A549 (cell line): Measurements from ENCODE around the gene QRICH1. TPM values are rescaled to one million over a fixed set of nuclear protein-coding genes. Genes with fewer than 3 reads are reported as not detected.
A peak's percentile ranks its signal among the peaks of the same experiment; 100 is the strongest.

ENCODE experiments used
- ATAC-seq, 2 experiments: fragments of 200-7000 bp in 1 of 2; fragments of >200 bp in 1 of 2; cut with Nextera tagmentation in 1 of 2; cut with Tn5 transposase in 1 of 2; 3 replicates each; pipeline versions ENCODE4 v1.8.0 to v1.9.1; 2018 to 2020; ENCODE audit warnings: mild to moderate bottlenecking in 1 of 2, moderate library complexity in 1 of 2
- CTCF ChIA-PET: fragments of 300-600 bp; sonication (Branson Sonifier 250); formaldehyde crosslinking; extraction: SDS; loops from one replicate; lab custom pipeline; 2021; ENCODE audit warnings: antibody characterized with exemption, inconsistent platforms; lab: Yijun Ruan, JAX
- POLR2A ChIA-PET: fragments of 350-600 bp; formaldehyde crosslinking; extraction: SDS; loops from one replicate; lab custom pipeline; 2021; ENCODE audit warnings: antibody characterized with exemption, inconsistent platforms; lab: Yijun Ruan, JAX
- DNase-seq, 2 experiments: peaks; one replicate each; pipeline versions ENCODE4 v3.0.0 to v3.0.0-alpha.2; 2011 to 2016; ENCODE audit warnings: low read depth in 1 of 2, low spot score in 1 of 2
- FAIRE-seq: peaks from 2 replicates; lab custom pipeline; 2011; peaks lifted over from hg19 to GRCh38; lab: Jason Lieb, UNC
- H3K27ac ChIP-seq, 2 experiments: fragments of >200 bp; sonication (Bioruptor Twin); formaldehyde crosslinking; 3 replicates each; pipeline ENCODE4 v1.5.1; 2016 to 2017
- H3K4me1 ChIP-seq: fragments of >200 bp; sonication (Bioruptor Twin); formaldehyde crosslinking; 3 replicates; pipeline ENCODE4 v1.6.1; 2016
- H3K4me2 ChIP-seq: fragments of >200 bp; sonication (Bioruptor Twin); formaldehyde crosslinking; 3 replicates; pipeline ENCODE4 v1.6.1; 2016
- H3K4me3 ChIP-seq: fragments of >200 bp; sonication (Bioruptor Twin); formaldehyde crosslinking; 3 replicates; pipeline ENCODE4 v1.5.1; 2016
- H3K9me3 ChIP-seq: fragments of >200 bp; sonication (Bioruptor Twin); formaldehyde crosslinking; 3 replicates; pipeline ENCODE4 v1.6.1; 2016
- CBX2 ChIP-seq: fragments of 200-600 bp; sonication (generic); IDR thresholded peaks from 2 replicates; pipeline ENCODE4 v1.6.1; 2016; ENCODE audit warnings: low read depth, mild to moderate bottlenecking, borderline replicate concordance
- CBX8 ChIP-seq: fragments of 200-600 bp; sonication (generic); IDR thresholded peaks from 2 replicates; pipeline ENCODE4 v1.6.1; 2016
- CHD4 ChIP-seq: fragments of 200-600 bp; sonication (generic); IDR thresholded peaks from 2 replicates; pipeline ENCODE4 v1.6.1; 2016; ENCODE audit warnings: antibody characterized with exemption, mild to moderate bottlenecking, borderline replicate concordance
- FOSB ChIP-seq: fragments of 250-450 bp; sonication (Bioruptor Pico); IDR thresholded peaks from 2 replicates; pipeline ENCODE4 v1.5.0; 2020; ENCODE audit warnings: mild to moderate bottlenecking, moderate library complexity
- HEYL ChIP-seq: fragments of 250-450 bp; sonication (Bioruptor Pico); IDR thresholded peaks from 2 replicates; pipeline ENCODE4 v1.8.0; 2021; ENCODE audit warnings: mild to moderate bottlenecking, moderate library complexity
- KDM1A ChIP-seq: fragments of 200-600 bp; sonication (generic); IDR thresholded peaks from 2 replicates; pipeline ENCODE4 v1.6.1; 2016; ENCODE audit warnings: low read depth, mild to moderate bottlenecking
- KDM5A ChIP-seq: fragments of 200-600 bp; sonication (generic); IDR thresholded peaks from 2 replicates; pipeline ENCODE4 v1.6.1; 2016; ENCODE audit warnings: antibody characterized with exemption, mild to moderate bottlenecking
- NFE2L2 ChIP-seq: fragments of 150-350 bp; conservative IDR thresholded peaks from 2 replicates; pipeline ENCODE4 v1.6.1; 2014; ENCODE audit warnings: low read length
- POLR2AphosphoS2 ChIP-seq: conservative IDR thresholded peaks from 2 replicates; pipeline ENCODE4 v1.6.1; 2012; ENCODE audit warnings: low read length, improper control_type of control experiment, inconsistent platforms
- RAD21 ChIP-seq, 2 experiments: fragments of >200 bp in 1 of 2; sonication (Bioruptor Twin) in 1 of 2; formaldehyde crosslinking in 1 of 2; IDR thresholded peaks in 1 of 2; conservative IDR thresholded peaks in 1 of 2; 2 replicates in 1 of 2; 3 replicates in 1 of 2; pipeline ENCODE4 v1.6.1; 2012 to 2018; ENCODE audit warnings: inconsistent platforms in 1 of 2
- RARB ChIP-seq: fragments of 250-450 bp; sonication (Bioruptor Pico); IDR thresholded peaks from 2 replicates; pipeline ENCODE4 v1.8.0; 2021; ENCODE audit warnings: mild to moderate bottlenecking, moderate library complexity
- RCOR1 ChIP-seq: fragments of 150-350 bp; IDR thresholded peaks from 2 replicates; pipeline ENCODE4 v1.6.1; 2014; ENCODE audit warnings: antibody characterized with exemption, low read length, low read depth
- ZNF302 ChIP-seq: fragments of 250-450 bp; sonication (Bioruptor Pico); IDR thresholded peaks from 2 replicates; pipeline ENCODE4 v1.9.0; 2021; ENCODE audit warnings: inconsistent platforms, mild to moderate bottlenecking, moderate library complexity
- ZSCAN20 ChIP-seq: fragments of 250-450 bp; sonication (Bioruptor Pico); IDR thresholded peaks from 2 replicates; pipeline ENCODE4 v1.8.0; 2022; ENCODE audit warnings: mild to moderate bottlenecking, moderate library complexity
- WGBS: methylation state at CpG from one replicate; pipeline ENCODE4 v1.1.6; 2017; ENCODE audit errors: missing lambda C conversion rate; 5-methylcytosine and 5-hydroxymethylcytosine counted together
- polyA plus RNA-seq, 4 experiments: library from polyadenylated mRNA; depleted of rRNA in 3 of 4; stranded (reverse); fragments of >200 nt; fragmentation: RNase III in 1 of 4; extraction: RNeasy Plus Mini Kit Qiagen cat#74134 plus additional on column Dnase treatment in 1 of 4; gene quantifications; 2 replicates in 3 of 4; 3 replicates in 1 of 4; pipeline ENCODE4 v1.2.3, GENCODE V29; 2011 to 2017
- TF ChIP-seq, protein P1 (sequence below): fragments of 250-450 bp; sonication (Bioruptor Pico); IDR thresholded peaks from 2 replicates; pipeline ENCODE4 v1.5.0; 2020; ENCODE audit warnings: low read depth, mild to moderate bottlenecking, moderate library complexity
- TF ChIP-seq, protein P2 (sequence below): fragments of 200-600 bp; sonication (generic); IDR thresholded peaks from 2 replicates; pipeline ENCODE4 v1.6.1; 2016; ENCODE audit warnings: antibody characterized with exemption, mild to moderate bottlenecking, moderate library complexity
- TF ChIP-seq, protein P3 (sequence below): IDR thresholded peaks from 2 replicates; pipeline ENCODE4 v1.6.1; 2012; ENCODE audit warnings: low read depth, borderline replicate concordance
- TF ChIP-seq, protein P4 (sequence below): fragments of 150-350 bp; IDR thresholded peaks from 2 replicates; pipeline ENCODE4 v1.6.1; 2014; ENCODE audit warnings: low read depth, mild to moderate bottlenecking, low read length
- TF ChIP-seq, protein P5 (sequence below): fragments of >200 bp; sonication (Bioruptor Twin); formaldehyde crosslinking; IDR thresholded peaks from 3 replicates; pipeline ENCODE4 v1.5.1; 2016

Gene QRICH1
- polyA plus RNA-seq, 2 of the 4 experiments (the other 2 are of a cell fraction) = 47.9 to 53.8 TPM

DNA sequence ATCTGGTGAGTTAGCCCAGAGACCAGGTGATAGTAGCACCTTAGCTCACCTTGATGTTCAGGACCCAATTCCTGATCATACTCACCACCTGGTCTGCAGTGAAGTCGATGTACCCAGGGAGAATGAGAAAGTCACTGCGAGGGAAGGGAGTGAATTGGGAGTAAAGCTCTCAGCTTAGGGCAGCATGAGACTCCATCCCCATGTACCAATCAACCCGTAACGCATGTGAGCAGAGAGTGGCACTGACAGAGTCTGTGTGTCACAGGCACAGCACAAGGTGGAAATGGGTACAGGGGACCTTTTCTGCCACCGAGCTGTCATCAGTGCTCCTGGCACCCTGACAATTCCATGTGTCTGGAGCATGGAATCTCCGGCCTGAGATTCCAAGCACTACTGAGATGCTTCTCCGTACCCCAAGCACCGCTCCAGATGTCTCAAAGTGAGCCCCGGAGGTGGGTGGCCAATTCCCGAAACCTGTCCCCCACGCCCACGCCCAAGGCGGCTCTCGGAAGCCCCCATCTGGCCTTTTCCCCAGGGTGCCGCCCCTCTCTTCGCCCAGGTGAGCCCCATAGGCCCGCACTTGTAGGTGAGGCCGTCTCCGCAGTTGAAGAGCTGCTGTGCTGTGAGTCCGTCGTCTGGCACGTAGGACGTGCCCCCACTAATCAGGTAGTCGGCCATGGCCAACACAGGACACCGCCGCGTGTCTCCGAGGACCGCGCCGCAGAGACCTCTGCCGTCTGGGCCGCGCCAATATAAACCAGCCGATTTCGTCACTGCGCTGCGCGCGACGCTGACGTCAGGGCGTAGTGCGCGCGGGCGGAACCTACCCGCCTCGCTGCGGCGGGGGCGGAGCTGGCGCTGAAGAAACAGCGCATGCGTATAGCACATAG is 65.0 kb downstream of the QRICH1 start, which contains the start of gene IMPDH2 (continued):
- TF ChIP-seq, protein P1, sequence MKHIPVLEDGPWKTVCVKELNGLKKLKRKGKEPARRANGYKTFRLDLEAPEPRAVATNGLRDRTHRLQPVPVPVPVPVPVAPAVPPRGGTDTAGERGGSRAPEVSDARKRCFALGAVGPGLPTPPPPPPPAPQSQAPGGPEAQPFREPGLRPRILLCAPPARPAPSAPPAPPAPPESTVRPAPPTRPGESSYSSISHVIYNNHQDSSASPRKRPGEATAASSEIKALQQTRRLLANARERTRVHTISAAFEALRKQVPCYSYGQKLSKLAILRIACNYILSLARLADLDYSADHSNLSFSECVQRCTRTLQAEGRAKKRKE = 0 out of 2 replicates have a peak, but pooled peaks have one; percentile 31
- no peak for TF ChIP-seq ZNF302 (CRISPR knock-in tag)
- no peak for TF ChIP-seq NFE2L2
- peak; percentile 81 for TF ChIP-seq RARB
- no peak; the same call in 1 of the 2 replicates for TF ChIP-seq POLR2AphosphoS2
- no peak for TF ChIP-seq KDM1A
- TF ChIP-seq, all 56 proteins: peak for 19

DNA sequence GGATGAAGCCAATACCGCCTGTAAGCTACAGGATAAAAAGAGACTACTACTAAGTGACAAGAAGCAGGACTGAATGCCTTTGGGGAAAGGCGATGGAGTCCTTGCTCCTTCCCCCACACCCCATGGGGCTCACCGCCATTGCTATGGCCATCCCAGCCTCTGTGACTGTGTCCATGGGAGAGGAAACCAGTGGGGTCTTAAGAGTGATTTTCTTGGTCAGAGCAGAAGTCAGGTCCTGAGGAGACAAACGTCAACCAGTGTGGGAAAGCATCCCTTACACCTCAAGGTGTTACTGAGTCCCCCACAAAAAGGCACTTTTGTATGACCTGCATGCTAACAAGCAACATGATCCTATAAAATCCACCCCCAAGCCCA is 65.6 kb downstream of the QRICH1 start:
- H3K4me2 ChIP-seq = peak overlapping the region; percentile 99
- ATAC-seq = 0 out of 6 replicates have a peak, but pooled peaks of 1 of the 2 experiments have one; percentile 1
- no peak for FAIRE-seq
- 82% methylated on average over 4 of the region's 4 CpGs for WGBS
- H3K4me3 ChIP-seq = peak overlapping the region; percentile 81
- peak overlapping the region; percentile 90 to 91 for H3K27ac ChIP-seq
- no peaks in the 10 kb centered on the region for H3K9me3 ChIP-seq
- DNase-seq = no peak
- H3K4me1 ChIP-seq = peaks cover 21% of the 10 kb centered on the region
- ChIA-PET CTCF (interaction anchor here (1.1 to 1.7 kb wide), 4 partner anchors 9 to 66 kb away, joined by 3 to 5 read pairs (median 4); partner anchors contain the start of gene QRICH1), POLR2A (interaction anchor here (1.4 to 1.8 kb wide), 3 partner anchors 17 to 66 kb away, joined by 6 to 28 read pairs (median 18); partner anchors contain the start of genes QRICH1 and WDR6)
- no peak for TF ChIP-seq CBX8
- TF ChIP-seq, protein P2, sequence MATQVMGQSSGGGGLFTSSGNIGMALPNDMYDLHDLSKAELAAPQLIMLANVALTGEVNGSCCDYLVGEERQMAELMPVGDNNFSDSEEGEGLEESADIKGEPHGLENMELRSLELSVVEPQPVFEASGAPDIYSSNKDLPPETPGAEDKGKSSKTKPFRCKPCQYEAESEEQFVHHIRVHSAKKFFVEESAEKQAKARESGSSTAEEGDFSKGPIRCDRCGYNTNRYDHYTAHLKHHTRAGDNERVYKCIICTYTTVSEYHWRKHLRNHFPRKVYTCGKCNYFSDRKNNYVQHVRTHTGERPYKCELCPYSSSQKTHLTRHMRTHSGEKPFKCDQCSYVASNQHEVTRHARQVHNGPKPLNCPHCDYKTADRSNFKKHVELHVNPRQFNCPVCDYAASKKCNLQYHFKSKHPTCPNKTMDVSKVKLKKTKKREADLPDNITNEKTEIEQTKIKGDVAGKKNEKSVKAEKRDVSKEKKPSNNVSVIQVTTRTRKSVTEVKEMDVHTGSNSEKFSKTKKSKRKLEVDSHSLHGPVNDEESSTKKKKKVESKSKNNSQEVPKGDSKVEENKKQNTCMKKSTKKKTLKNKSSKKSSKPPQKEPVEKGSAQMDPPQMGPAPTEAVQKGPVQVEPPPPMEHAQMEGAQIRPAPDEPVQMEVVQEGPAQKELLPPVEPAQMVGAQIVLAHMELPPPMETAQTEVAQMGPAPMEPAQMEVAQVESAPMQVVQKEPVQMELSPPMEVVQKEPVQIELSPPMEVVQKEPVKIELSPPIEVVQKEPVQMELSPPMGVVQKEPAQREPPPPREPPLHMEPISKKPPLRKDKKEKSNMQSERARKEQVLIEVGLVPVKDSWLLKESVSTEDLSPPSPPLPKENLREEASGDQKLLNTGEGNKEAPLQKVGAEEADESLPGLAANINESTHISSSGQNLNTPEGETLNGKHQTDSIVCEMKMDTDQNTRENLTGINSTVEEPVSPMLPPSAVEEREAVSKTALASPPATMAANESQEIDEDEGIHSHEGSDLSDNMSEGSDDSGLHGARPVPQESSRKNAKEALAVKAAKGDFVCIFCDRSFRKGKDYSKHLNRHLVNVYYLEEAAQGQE = no peak
- no peak for TF ChIP-seq KDM5A
- TF ChIP-seq, protein P3, sequence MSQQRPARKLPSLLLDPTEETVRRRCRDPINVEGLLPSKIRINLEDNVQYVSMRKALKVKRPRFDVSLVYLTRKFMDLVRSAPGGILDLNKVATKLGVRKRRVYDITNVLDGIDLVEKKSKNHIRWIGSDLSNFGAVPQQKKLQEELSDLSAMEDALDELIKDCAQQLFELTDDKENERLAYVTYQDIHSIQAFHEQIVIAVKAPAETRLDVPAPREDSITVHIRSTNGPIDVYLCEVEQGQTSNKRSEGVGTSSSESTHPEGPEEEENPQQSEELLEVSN = no peak
- TF ChIP-seq RCOR1 = no peak
- no peak for TF ChIP-seq RAD21 (conservative IDR thresholded peaks at IDR 0.05 in 1 of 2, IDR thresholded peaks at IDR 0.05 in 1 of 2)
- TF ChIP-seq, protein P4, sequence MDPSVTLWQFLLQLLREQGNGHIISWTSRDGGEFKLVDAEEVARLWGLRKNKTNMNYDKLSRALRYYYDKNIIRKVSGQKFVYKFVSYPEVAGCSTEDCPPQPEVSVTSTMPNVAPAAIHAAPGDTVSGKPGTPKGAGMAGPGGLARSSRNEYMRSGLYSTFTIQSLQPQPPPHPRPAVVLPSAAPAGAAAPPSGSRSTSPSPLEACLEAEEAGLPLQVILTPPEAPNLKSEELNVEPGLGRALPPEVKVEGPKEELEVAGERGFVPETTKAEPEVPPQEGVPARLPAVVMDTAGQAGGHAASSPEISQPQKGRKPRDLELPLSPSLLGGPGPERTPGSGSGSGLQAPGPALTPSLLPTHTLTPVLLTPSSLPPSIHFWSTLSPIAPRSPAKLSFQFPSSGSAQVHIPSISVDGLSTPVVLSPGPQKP = no peak
- no peak for TF ChIP-seq CBX2
- no peak for TF ChIP-seq HEYL
- TF ChIP-seq ZSCAN20 (CRISPR knock-in tag) = no peak
- TF ChIP-seq, protein P5, sequence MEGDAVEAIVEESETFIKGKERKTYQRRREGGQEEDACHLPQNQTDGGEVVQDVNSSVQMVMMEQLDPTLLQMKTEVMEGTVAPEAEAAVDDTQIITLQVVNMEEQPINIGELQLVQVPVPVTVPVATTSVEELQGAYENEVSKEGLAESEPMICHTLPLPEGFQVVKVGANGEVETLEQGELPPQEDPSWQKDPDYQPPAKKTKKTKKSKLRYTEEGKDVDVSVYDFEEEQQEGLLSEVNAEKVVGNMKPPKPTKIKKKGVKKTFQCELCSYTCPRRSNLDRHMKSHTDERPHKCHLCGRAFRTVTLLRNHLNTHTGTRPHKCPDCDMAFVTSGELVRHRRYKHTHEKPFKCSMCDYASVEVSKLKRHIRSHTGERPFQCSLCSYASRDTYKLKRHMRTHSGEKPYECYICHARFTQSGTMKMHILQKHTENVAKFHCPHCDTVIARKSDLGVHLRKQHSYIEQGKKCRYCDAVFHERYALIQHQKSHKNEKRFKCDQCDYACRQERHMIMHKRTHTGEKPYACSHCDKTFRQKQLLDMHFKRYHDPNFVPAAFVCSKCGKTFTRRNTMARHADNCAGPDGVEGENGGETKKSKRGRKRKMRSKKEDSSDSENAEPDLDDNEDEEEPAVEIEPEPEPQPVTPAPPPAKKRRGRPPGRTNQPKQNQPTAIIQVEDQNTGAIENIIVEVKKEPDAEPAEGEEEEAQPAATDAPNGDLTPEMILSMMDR = no peak
- no peak for TF ChIP-seq FOSB (CRISPR knock-in tag)
- no peak for TF ChIP-seq ZNF302 (CRISPR knock-in tag)
- TF ChIP-seq CHD4 = no peak
- TF ChIP-seq, all 56 proteins: peak for 0
